ENCODE data around the gene KAZN. TPM values are rescaled to one million over a fixed set of nuclear protein-coding genes. Genes with fewer than 3 reads are reported as not detected.

Gene KAZN
- total RNA-seq, 2 experiments from 2014 or later: 0.22 to 0.55 TPM

DNA sequence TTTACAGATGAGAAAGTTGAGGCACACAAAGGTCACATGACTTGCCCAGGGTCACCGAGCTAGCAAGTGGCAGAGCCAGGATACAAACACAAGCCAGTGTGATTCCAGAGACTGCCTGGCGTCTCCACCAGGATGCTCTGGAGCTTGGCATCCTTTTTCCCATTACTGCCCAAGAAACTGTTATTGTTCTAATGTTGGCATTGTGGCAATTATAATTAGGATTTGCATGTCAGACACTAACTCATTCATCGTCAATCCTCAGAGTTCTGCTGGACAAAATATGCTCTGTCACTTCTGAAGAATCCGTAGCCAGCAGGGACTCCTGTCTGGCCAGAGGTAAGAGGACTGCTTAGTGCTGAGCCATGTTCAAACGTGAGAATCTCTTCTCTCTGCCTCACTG, 8.8 kb downstream of the KAZN start:
- Histone ChIP-seq H3K9me3 (ENCODE audit: control insufficient read depth in 1 of 2, insufficient read depth in 1 of 2, low read length in 2 of 2) (no peaks in the 10 kb centered on the region), H3K27ac (ENCODE audit: low read depth in 1 of 2, low read length in 2 of 2) (no peak overlapping the region), H3K4me3 (ENCODE audit: low read length) (no peak overlapping the region), H3K4me1 (ENCODE audit: insufficient read depth, low read length) (no peaks in the 10 kb centered on the region), H3K27me3 (ENCODE audit: control insufficient read depth in 1 of 2, insufficient read depth in 2 of 2, low read length in 2 of 2) (peaks cover under 1 to 5% of the 10 kb centered on the region in 2 experiments), H3K36me3 (ENCODE audit: insufficient read depth, low read length) (no peaks in the 10 kb centered on the region)
- ATAC-seq (ENCODE audit: poor library complexity) (no peak), DNase-seq (no peak)
- TF ChIP-seq, protein P1, sequence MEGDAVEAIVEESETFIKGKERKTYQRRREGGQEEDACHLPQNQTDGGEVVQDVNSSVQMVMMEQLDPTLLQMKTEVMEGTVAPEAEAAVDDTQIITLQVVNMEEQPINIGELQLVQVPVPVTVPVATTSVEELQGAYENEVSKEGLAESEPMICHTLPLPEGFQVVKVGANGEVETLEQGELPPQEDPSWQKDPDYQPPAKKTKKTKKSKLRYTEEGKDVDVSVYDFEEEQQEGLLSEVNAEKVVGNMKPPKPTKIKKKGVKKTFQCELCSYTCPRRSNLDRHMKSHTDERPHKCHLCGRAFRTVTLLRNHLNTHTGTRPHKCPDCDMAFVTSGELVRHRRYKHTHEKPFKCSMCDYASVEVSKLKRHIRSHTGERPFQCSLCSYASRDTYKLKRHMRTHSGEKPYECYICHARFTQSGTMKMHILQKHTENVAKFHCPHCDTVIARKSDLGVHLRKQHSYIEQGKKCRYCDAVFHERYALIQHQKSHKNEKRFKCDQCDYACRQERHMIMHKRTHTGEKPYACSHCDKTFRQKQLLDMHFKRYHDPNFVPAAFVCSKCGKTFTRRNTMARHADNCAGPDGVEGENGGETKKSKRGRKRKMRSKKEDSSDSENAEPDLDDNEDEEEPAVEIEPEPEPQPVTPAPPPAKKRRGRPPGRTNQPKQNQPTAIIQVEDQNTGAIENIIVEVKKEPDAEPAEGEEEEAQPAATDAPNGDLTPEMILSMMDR (IDR thresholded peaks at IDR 0.05): no peak
- intact Hi-C loops (cut with DNase I, micrococcal nuclease): no loop called here
- Mint-ChIP-seq H3K27ac (no peak overlapping the region), H3K4me3 (no peak overlapping the region), H3K36me3 (ENCODE audit: low read depth) (no peaks in the 10 kb centered on the region), H3K9me3 (no peaks in the 10 kb centered on the region), H3K27me3 (peaks cover 41% of the 10 kb centered on the region), H3K4me1 (ENCODE audit: low read depth) (no peaks in the 10 kb centered on the region)
- POLR2A ChIA-PET: no interaction called here
- CTCF ChIA-PET: no interaction called here

GRCh38 chr1:14608308-14608707, 9.8 kb downstream of the KAZN start:
- ChIA-PET POLR2A (no interaction called here), CTCF (no interaction called here)
- H3K9me3 Mint-ChIP-seq: no peaks in the 10 kb centered on the region
- H3K4me3 Mint-ChIP-seq: no peak overlapping the region
- TF ChIP-seq, protein P1 (IDR thresholded peaks at IDR 0.05): no peak
- no peaks in the 10 kb centered on the region for H3K4me1 ChIP-seq (ENCODE audit: insufficient read depth, low read length)
- no peaks in the 10 kb centered on the region for H3K36me3 Mint-ChIP-seq (ENCODE audit: low read depth)
- H3K36me3 ChIP-seq (ENCODE audit: insufficient read depth, low read length): no peaks in the 10 kb centered on the region
- no peaks in the 10 kb centered on the region for H3K9me3 ChIP-seq (ENCODE audit: control insufficient read depth in 1 of 2, insufficient read depth in 1 of 2, low read length in 2 of 2)
- H3K4me3 ChIP-seq (ENCODE audit: low read length): no peak overlapping the region
- ATAC-seq (ENCODE audit: poor library complexity) (no peak), DNase-seq (no peak)
- no peaks in the 10 kb centered on the region for H3K4me1 Mint-ChIP-seq (ENCODE audit: low read depth)
- no peak overlapping the region for H3K27ac ChIP-seq (ENCODE audit: low read depth in 1 of 2, low read length in 2 of 2)
- H3K27me3 Mint-ChIP-seq: peaks cover 34% of the 10 kb centered on the region
- intact Hi-C loops (cut with DNase I, micrococcal nuclease): no loop called here
- H3K27me3 ChIP-seq (ENCODE audit: control insufficient read depth in 1 of 2, insufficient read depth in 2 of 2, low read length in 2 of 2): peaks cover 0 to 5% of the 10 kb centered on the region in 2 experiments
- H3K27ac Mint-ChIP-seq: no peak overlapping the region

DNA sequence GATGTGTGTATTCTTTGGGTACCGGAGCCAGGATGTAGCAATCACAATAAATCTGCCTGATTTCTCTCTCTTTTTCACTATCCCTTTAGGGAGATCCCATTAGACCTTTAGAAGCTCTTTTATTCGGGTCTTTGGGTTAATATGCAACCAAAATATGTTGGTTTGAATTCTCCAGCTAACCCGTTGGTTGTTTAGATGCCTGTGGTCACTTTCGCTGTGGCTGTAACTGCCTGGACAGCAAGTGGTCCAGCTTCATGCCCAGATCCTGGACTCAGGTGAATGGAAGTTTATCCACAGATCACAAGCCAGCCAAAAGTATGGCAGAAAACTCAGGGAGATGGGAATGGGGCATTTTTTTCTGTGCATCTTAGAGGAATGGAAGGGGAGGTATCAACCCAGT, 12.3 kb downstream of the KAZN start:
- Histone ChIP-seq H3K36me3 (ENCODE audit: insufficient read depth, low read length) (no peaks in the 10 kb centered on the region), H3K4me3 (ENCODE audit: low read length) (no peak overlapping the region), H3K27ac (ENCODE audit: low read depth in 1 of 2, low read length in 2 of 2) (no peak overlapping the region), H3K27me3 (ENCODE audit: control insufficient read depth in 1 of 2, insufficient read depth in 2 of 2, low read length in 2 of 2) (no peaks in the 10 kb centered on the region), H3K9me3 (ENCODE audit: control insufficient read depth in 1 of 2, insufficient read depth in 1 of 2, low read length in 2 of 2) (no peaks in the 10 kb centered on the region), H3K4me1 (ENCODE audit: insufficient read depth, low read length) (no peaks in the 10 kb centered on the region)
- Mint-ChIP-seq H3K27me3 (peaks cover 17% of the 10 kb centered on the region), H3K4me3 (no peak overlapping the region), H3K27ac (no peak overlapping the region), H3K9me3 (no peaks in the 10 kb centered on the region), H3K36me3 (ENCODE audit: low read depth) (no peaks in the 10 kb centered on the region), H3K4me1 (ENCODE audit: low read depth) (no peaks in the 10 kb centered on the region)
- intact Hi-C loops (cut with DNase I, micrococcal nuclease): no loop called here
- ChIA-PET POLR2A (no interaction called here), CTCF (no interaction called here)
- TF ChIP-seq, protein P1 (IDR thresholded peaks at IDR 0.05): no peak
- ATAC-seq (ENCODE audit: poor library complexity) (no peak), DNase-seq (no peak)

Measured in CD4-positive, alpha-beta T cell (primary cell).